Measurements from ENCODE around the gene SDCBP2. TPM values are rescaled to one million over a fixed set of nuclear protein-coding genes. Genes with fewer than 3 reads are reported as not detected.

SDCBP2 gene
- total RNA-seq, 1 donor from 2014 or later = 4.6 TPM

DNA sequence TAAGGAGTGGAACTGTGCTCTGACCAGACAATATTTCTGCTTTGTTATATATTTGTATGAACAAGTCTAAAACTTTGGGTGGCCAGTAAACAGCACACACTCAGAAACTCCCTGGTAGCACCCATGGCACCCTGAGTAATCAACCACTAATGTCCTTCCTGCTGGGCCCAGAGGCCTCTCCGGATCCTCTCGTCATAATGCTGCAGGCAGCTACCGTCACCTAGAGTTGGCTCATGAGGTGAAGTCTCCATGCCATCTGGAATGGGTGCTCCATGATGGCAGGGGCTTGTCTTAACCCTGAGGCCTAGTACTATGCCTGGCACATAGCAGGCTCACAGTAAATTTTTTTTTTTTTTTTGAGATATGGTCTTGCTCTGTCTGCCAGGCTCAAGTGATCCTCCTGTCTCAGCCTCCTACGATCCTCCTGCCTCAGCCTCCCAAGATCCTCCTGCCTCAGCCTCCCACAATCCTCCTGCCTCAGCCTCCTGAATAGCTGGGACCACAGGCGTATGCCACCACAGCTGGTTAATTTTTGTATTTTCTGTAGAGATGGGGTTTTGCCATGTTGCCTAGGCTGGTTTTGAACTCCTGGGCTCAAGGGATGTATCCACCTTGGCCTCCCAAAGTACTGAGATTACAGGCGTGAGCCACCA lies 3.0 kb upstream of the SDCBP2 start:
- Mint-ChIP-seq H3K4me1 (ENCODE audit: low read depth, unreplicated experiment) (peaks cover 11% of the 10 kb centered on the region), H3K36me3 (ENCODE audit: low read depth, unreplicated experiment) (peaks cover 9% of the 10 kb centered on the region), H3K4me3 (ENCODE audit: unreplicated experiment) (no peak overlapping the region), H3K27ac (ENCODE audit: unreplicated experiment) (no peak overlapping the region), H3K27me3 (ENCODE audit: low read depth, unreplicated experiment) (no peaks in the 10 kb centered on the region), H3K9me3 (ENCODE audit: unreplicated experiment) (no peaks in the 10 kb centered on the region)
- H3K4me1 ChIP-seq (ENCODE audit: insufficient read depth, low read length) = peaks cover 19% of the 10 kb centered on the region
- no peak for FAIRE-seq
- no peak overlapping the region for H3K27ac ChIP-seq (ENCODE audit: low read depth, low read length)
- H2AFZ ChIP-seq (ENCODE audit: low read depth, low read length) = no peak overlapping the region
- no peak overlapping the region for H3K9ac ChIP-seq (ENCODE audit: low read length)
- peaks cover 72% of the 10 kb centered on the region for H4K20me1 ChIP-seq (ENCODE audit: insufficient read depth, low read length)
- no peak for DNase-seq (ENCODE audit: low read depth)
- H3K79me2 ChIP-seq (ENCODE audit: insufficient read depth, low read length) = peaks cover 58% of the 10 kb centered on the region
- no peaks in the 10 kb centered on the region for H3K36me3 ChIP-seq (ENCODE audit: insufficient read depth, low read length)
- no peak for TF ChIP-seq EZH2 (IDR thresholded peaks at IDR 0.05; ENCODE audit: insufficient read depth, low read length)
- TF ChIP-seq, protein P1, sequence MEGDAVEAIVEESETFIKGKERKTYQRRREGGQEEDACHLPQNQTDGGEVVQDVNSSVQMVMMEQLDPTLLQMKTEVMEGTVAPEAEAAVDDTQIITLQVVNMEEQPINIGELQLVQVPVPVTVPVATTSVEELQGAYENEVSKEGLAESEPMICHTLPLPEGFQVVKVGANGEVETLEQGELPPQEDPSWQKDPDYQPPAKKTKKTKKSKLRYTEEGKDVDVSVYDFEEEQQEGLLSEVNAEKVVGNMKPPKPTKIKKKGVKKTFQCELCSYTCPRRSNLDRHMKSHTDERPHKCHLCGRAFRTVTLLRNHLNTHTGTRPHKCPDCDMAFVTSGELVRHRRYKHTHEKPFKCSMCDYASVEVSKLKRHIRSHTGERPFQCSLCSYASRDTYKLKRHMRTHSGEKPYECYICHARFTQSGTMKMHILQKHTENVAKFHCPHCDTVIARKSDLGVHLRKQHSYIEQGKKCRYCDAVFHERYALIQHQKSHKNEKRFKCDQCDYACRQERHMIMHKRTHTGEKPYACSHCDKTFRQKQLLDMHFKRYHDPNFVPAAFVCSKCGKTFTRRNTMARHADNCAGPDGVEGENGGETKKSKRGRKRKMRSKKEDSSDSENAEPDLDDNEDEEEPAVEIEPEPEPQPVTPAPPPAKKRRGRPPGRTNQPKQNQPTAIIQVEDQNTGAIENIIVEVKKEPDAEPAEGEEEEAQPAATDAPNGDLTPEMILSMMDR (IDR thresholded peaks at IDR 0.05; ENCODE audit: insufficient read depth, low read depth, low read length) = no peak
- H3K9me3 ChIP-seq (ENCODE audit: insufficient read depth, low read depth, low read length) = no peaks in the 10 kb centered on the region
- no peaks in the 10 kb centered on the region for H3K27me3 ChIP-seq (ENCODE audit: insufficient read depth, low read length)
- no peak overlapping the region for H3K4me3 ChIP-seq (ENCODE audit: insufficient read depth, low read depth, low read length)
- no peak overlapping the region for H3K4me2 ChIP-seq (ENCODE audit: low read length)

DNA sequence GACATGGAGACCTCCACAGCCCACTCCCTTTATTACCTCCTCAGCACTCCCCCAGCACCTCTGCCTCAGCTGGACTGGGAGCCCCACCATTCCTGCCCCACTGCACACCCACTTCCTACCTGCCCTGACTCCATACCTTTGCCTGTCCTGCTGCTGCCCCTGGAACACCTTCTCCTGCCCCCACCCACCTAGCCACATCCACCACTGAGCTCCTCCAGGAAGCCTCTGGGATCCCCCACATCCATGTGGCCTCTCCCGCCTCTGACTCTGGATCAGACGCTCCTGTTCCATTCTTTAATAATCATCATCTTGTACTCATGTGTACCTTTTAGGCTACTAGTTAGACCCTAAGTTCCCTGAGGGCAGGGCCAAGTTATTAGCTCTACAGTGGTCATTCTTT lies 2.2 kb upstream of the SDCBP2 start:
- peaks cover 66% of the 10 kb centered on the region for H3K79me2 ChIP-seq (ENCODE audit: insufficient read depth, low read length)
- peaks cover 9% of the 10 kb centered on the region for H3K36me3 Mint-ChIP-seq (ENCODE audit: low read depth, unreplicated experiment)
- H3K27me3 Mint-ChIP-seq (ENCODE audit: low read depth, unreplicated experiment) = no peaks in the 10 kb centered on the region
- H3K4me3 ChIP-seq (ENCODE audit: insufficient read depth, low read depth, low read length) = no peak overlapping the region
- H3K36me3 ChIP-seq (ENCODE audit: insufficient read depth, low read length) = no peaks in the 10 kb centered on the region
- no peaks in the 10 kb centered on the region for H3K9me3 Mint-ChIP-seq (ENCODE audit: unreplicated experiment)
- no peaks in the 10 kb centered on the region for H3K27me3 ChIP-seq (ENCODE audit: insufficient read depth, low read length)
- no peaks in the 10 kb centered on the region for H3K9me3 ChIP-seq (ENCODE audit: insufficient read depth, low read depth, low read length)
- no peak overlapping the region for H3K27ac Mint-ChIP-seq (ENCODE audit: unreplicated experiment)
- H3K4me3 Mint-ChIP-seq (ENCODE audit: unreplicated experiment) = no peak overlapping the region
- TF ChIP-seq, protein P1 (IDR thresholded peaks at IDR 0.05; ENCODE audit: insufficient read depth, low read depth, low read length) = no peak
- TF ChIP-seq EZH2 (IDR thresholded peaks at IDR 0.05; ENCODE audit: insufficient read depth, low read length) = no peak
- H3K27ac ChIP-seq (ENCODE audit: low read depth, low read length) = no peak overlapping the region
- no peak overlapping the region for H2AFZ ChIP-seq (ENCODE audit: low read depth, low read length)
- H3K4me1 Mint-ChIP-seq (ENCODE audit: low read depth, unreplicated experiment) = peaks cover 12% of the 10 kb centered on the region
- peaks cover 68% of the 10 kb centered on the region for H4K20me1 ChIP-seq (ENCODE audit: insufficient read depth, low read length)
- FAIRE-seq (no peak), DNase-seq (ENCODE audit: low read depth) (no peak)
- peaks cover 19% of the 10 kb centered on the region for H3K4me1 ChIP-seq (ENCODE audit: insufficient read depth, low read length)
- no peak overlapping the region for H3K4me2 ChIP-seq (ENCODE audit: low read length)
- H3K9ac ChIP-seq (ENCODE audit: low read length) = no peak overlapping the region

DNA sequence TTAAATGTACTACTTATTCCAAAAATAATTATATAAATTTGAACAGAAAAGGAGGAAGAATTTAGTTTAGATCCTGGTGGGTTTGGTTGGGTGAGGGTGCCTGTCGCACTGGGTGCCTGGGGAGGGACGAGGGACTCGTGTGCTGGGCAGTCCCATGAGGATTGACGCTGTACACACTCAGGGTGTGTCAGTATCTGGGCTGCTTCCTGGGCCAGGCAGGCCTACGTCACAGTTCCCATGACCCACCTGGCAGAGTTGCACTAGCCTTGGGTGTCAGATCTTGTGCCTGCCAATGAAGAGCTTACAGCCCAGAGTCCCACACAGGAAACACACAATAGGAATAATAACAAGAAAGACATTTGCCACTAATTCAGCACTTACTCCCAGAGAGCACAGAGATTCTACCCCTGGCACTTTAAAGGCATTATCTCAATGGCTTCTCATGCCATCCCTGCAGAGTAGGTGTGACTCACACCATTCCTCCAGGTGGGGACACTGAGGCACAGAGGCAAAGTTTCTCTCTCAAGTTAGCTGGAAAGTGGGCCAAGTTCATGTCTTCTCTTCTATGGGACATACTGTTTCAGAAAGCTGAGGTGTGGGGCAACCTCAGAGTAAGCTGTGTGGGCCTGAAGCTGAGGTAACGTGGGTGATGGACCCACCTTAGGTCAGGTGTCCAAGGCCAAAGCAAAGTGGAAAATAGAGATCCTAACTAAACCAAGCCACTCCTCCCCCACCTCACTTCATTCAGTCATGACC lies 1.3 kb upstream of the SDCBP2 start:
- no peak for FAIRE-seq
- Histone ChIP-seq H3K27ac (ENCODE audit: low read depth, low read length) (no peak overlapping the region), H3K4me2 (ENCODE audit: low read length) (no peak overlapping the region), H3K27me3 (ENCODE audit: insufficient read depth, low read length) (no peaks in the 10 kb centered on the region), H3K9ac (ENCODE audit: low read length) (no peak overlapping the region), H3K4me1 (ENCODE audit: insufficient read depth, low read length) (peaks cover 22% of the 10 kb centered on the region), H4K20me1 (ENCODE audit: insufficient read depth, low read length) (peaks cover 65% of the 10 kb centered on the region), H2AFZ (ENCODE audit: low read depth, low read length) (no peak overlapping the region), H3K36me3 (ENCODE audit: insufficient read depth, low read length) (no peaks in the 10 kb centered on the region), H3K9me3 (ENCODE audit: insufficient read depth, low read depth, low read length) (no peaks in the 10 kb centered on the region), H3K79me2 (ENCODE audit: insufficient read depth, low read length) (peaks cover 75% of the 10 kb centered on the region), H3K4me3 (ENCODE audit: insufficient read depth, low read depth, low read length) (no peak overlapping the region)
- TF ChIP-seq EZH2 (IDR thresholded peaks at IDR 0.05; ENCODE audit: insufficient read depth, low read length) = no peak
- TF ChIP-seq, protein P1 (IDR thresholded peaks at IDR 0.05; ENCODE audit: insufficient read depth, low read depth, low read length) = no peak
- no peak overlapping the region for H3K4me3 Mint-ChIP-seq (ENCODE audit: unreplicated experiment)
- H3K27me3 Mint-ChIP-seq (ENCODE audit: low read depth, unreplicated experiment) = no peaks in the 10 kb centered on the region
- no peaks in the 10 kb centered on the region for H3K9me3 Mint-ChIP-seq (ENCODE audit: unreplicated experiment)
- peaks cover 9% of the 10 kb centered on the region for H3K36me3 Mint-ChIP-seq (ENCODE audit: low read depth, unreplicated experiment)
- H3K27ac Mint-ChIP-seq (ENCODE audit: unreplicated experiment) = no peak overlapping the region
- H3K4me1 Mint-ChIP-seq (ENCODE audit: low read depth, unreplicated experiment) = peaks cover 12% of the 10 kb centered on the region
- DNase-seq (ENCODE audit: low read depth) = no peak

Measured in astrocyte (in vitro differentiated cells and primary cell).